ENCODE measurements around the gene CRYBG1.

GRCh38 chr6:106448000-106448426, 87.5 kb downstream of the CRYBG1 start:
- TF ChIP-seq SPI1 (IDR thresholded peaks at IDR 0.05; ENCODE audit: borderline replicate concordance, insufficient read depth, low read depth, low read length), result peak; percentile 87
- TF ChIP-seq EZH2 (IDR thresholded peaks at IDR 0.05; ENCODE audit: borderline replicate concordance, control insufficient read depth, low read depth, low read length), result no peak
- TF ChIP-seq MAX (IDR thresholded peaks at IDR 0.05; ENCODE audit: low read depth, low read length), result no peak
- no peak for TF ChIP-seq ZNF592 (IDR thresholded peaks at IDR 0.05)
- TF ChIP-seq BCL3 (IDR thresholded peaks at IDR 0.05; ENCODE audit: borderline replicate concordance, insufficient read depth, low read depth, low read length, poor library complexity, severe bottlenecking), result no peak
- TF ChIP-seq USF1 (IDR thresholded peaks at IDR 0.05; ENCODE audit: borderline replicate concordance, extremely low read length, insufficient read depth, low read depth, low read length), result no peak
- TF ChIP-seq POLR2A (IDR thresholded peaks at IDR 0.05; ENCODE audit: low read depth, low read length), result no peak
- no peak for TF ChIP-seq CTCF (IDR thresholded peaks at IDR 0.05 in 2 of 3, conservative IDR thresholded peaks at IDR 0.05 in 1 of 3; ENCODE audit: control insufficient read depth in 2 of 3, extremely low read depth in 1 of 3, insufficient read depth in 1 of 3, low read depth in 3 of 3, low read length in 3 of 3)
- no peak for TF ChIP-seq ATF3 (IDR thresholded peaks at IDR 0.05; ENCODE audit: borderline replicate concordance, extremely low read depth, low read depth, low read length)
- no peak for TF ChIP-seq CHD1 (IDR thresholded peaks at IDR 0.05; ENCODE audit: low read depth, low read length)
- no peak for TF ChIP-seq MTA2 (IDR thresholded peaks at IDR 0.05; ENCODE audit: low read depth)
- TF ChIP-seq CBX3 (IDR thresholded peaks at IDR 0.05; ENCODE audit: borderline replicate concordance, low read depth), result no peak
